Mucosa of rectum (tissue), 2 donors: ENCODE results near the gene PCBP3.
"Not testable (repeated sequence)": the region's sequence is repeated elsewhere in the genome, so short reads cannot be mapped to it uniquely, and the experiment has no call there.

Source experiments
- H3K27ac ChIP-seq, 2 donors: one replicate each; pipeline ENCODE4 v1.7.0; 2013; ENCODE audit warnings: inconsistent platforms in 2 of 2, low read depth in 2 of 2, low read length in 2 of 2
- H3K27me3 ChIP-seq, 2 donors: one replicate each; pipeline ENCODE4 v1.7.0; 2013; ENCODE audit warnings: low read length in 2 of 2; ENCODE audit not compliant: control insufficient read depth in 2 of 2, insufficient read depth in 2 of 2
- H3K36me3 ChIP-seq, 2 donors: one replicate each; pipeline ENCODE4 v1.7.0; 2013; ENCODE audit warnings: low read length in 2 of 2; ENCODE audit not compliant: control insufficient read depth in 2 of 2, insufficient read depth in 2 of 2
- H3K4me1 ChIP-seq, 2 donors: one replicate each; pipeline ENCODE4 v1.7.0; 2013; ENCODE audit warnings: low read length in 2 of 2, mild to moderate bottlenecking in 1 of 2; ENCODE audit not compliant: control insufficient read depth in 2 of 2, insufficient read depth in 2 of 2
- H3K4me3 ChIP-seq, 2 donors: one replicate each; pipeline ENCODE4 v1.7.0; 2013; ENCODE audit warnings: low read length in 2 of 2
- H3K9ac ChIP-seq, 2 donors: one replicate each; pipeline ENCODE4 v1.7.0; 2013; ENCODE audit warnings: low read length in 2 of 2, low read depth in 1 of 2, mild to moderate bottlenecking in 1 of 2
- H3K9me3 ChIP-seq, 2 donors: one replicate each; pipeline ENCODE4 v1.7.0; 2013; ENCODE audit warnings: low read length in 2 of 2; ENCODE audit not compliant: control insufficient read depth in 2 of 2
- donor health status: healthy.
- donor health status: Normal muscosa, but diverticular disease.

PCBP3 gene

DNA sequence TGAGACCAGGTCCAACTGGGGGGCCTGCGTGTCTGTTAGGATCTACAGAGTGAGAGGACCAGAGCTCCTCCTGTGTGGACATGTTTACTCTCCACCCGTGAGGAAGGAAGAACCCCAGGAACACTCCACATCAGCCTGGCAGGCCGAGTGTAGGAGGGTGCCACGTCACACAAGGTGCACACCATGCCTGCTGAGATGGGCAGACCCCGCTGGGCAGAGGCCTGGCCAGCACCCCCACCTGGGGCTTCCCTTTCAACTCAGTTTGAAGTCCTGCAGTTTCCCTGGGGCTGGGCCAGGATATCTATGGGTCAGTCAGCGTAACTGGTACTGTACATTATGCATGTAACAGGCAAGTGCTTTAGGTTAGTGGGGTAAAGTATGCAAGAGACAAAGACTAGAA lies 30.1 kb upstream of the PCBP3 start:
- H3K27me3 ChIP-seq, result peaks cover 0 to 2% of the 10 kb centered on the region in 2 donors
- no peaks in the 10 kb centered on the region for H3K36me3 ChIP-seq
- H3K9ac ChIP-seq, result no peak overlapping the region
- H3K9me3 ChIP-seq, result no peaks in the 10 kb centered on the region
- H3K4me3 ChIP-seq, result no peak overlapping the region
- no peak overlapping the region for H3K27ac ChIP-seq
- no peaks in the 10 kb centered on the region for H3K4me1 ChIP-seq

DNA sequence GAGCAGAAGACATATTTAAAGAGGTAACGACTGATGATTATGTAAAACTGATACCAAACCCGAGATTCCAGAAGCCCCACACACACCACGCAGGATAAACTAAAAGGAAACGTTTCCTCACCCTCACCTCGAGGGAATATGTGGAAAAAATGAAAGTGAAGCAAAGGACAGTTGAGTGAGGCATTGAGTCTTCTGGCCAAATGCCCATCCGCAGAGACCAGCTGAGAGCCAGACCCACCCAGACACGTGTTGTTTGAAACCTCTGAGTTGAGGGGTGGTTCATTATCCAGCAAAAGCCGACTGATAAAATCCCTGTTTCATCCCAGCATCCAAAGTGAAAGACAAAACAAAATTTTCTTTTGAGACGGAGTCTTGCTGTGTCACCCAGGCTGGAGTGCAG lies 29.6 kb upstream of the PCBP3 start:
- no peak overlapping the region for H3K9ac ChIP-seq
- peaks cover 0 to 4% of the 10 kb centered on the region in 2 donors for H3K27me3 ChIP-seq
- no peak overlapping the region for H3K4me3 ChIP-seq
- H3K27ac ChIP-seq, result no peak overlapping the region
- H3K36me3 ChIP-seq, result no peaks in the 10 kb centered on the region
- no peaks in the 10 kb centered on the region for H3K9me3 ChIP-seq
- no peaks in the 10 kb centered on the region for H3K4me1 ChIP-seq

DNA sequence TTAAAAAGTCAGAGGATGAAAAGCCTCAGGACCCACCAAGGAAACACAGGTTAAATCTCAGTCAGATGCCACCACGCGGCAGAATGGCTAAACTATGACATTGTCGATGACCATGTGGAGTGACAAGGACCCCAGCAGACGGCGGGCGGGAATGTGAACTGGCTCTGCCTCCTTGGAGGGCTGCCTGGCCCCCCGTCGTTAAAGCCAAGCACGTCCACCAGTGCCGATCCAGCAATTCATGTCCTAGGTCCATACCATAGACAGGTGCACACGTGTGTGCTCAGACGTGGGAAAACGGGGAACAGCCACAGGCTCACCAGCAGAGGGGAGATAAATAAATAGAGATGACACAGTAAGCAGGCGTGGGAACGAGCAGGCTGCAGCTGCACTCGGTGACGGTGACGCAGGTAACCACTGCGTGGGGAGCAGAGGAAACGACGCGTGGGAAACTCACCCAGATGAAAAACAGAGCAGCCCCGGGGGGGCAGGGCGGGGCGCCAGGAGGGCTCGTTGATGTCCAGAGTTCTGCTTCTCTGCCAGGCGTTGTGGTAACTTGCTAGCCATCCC lies 28.3 kb upstream of the PCBP3 start:
- Histone ChIP-seq H3K36me3 (no peaks in the 10 kb centered on the region), H3K27me3 (peaks cover 0 to 7% of the 10 kb centered on the region in 2 donors), H3K9me3 (no peaks in the 10 kb centered on the region), H3K9ac (no peak overlapping the region), H3K27ac (peak overlapping the region; percentile 12 to 37), H3K4me1 (no peaks in the 10 kb centered on the region), H3K4me3 (no peak overlapping the region)

DNA sequence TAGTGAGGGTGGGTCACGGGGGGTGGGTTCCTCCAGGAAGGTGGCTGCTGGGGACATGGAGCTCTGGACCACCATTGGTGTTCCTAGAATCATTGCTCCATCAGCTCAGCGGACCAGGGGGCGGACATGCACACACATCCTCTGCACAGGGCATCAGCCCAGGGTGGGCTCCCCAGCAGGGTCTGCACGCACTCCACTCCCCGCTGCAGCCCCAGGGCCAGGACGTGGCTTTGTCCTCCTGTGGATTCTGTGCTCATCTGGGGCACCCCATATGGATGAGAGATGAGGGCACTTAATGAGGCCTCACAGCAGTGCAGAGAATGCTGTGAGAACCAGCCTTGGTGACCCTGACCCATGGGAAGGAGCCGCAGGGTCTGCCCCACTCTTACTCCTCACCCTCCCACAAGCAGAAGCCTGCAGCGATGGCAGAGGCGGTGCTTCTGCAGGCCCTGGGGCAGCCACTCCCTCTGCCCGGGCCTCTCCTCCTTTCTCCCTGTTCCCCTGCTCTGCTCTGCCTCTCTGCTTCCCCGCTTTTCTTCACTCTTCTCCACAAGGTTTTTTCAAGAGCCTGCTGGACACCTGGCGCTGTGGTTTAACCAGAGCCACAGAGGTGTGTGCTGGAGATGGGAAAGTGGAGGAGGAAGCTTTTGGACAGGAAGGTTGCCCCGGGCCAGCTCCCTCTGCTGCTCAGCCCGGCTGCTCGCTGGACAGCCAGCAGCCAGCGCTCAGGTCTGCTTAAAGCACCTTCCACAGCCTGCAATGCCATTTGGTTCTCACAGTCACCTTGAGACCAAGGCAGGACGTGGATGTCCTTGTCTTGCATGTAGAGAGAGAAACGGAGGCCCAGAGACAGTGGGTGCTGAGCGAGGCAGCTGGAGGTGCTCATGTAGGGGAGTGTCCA lies 26.3 kb upstream of the PCBP3 start:
- Histone ChIP-seq H3K27me3 (peaks cover 0 to 7% of the 10 kb centered on the region in 2 donors), H3K27ac (no peak overlapping the region), H3K36me3 (no peaks in the 10 kb centered on the region), H3K4me1 (no peaks in the 10 kb centered on the region), H3K4me3 (no peak overlapping the region), H3K9ac (no peak overlapping the region), H3K9me3 (no peaks in the 10 kb centered on the region)

GRCh38 chr21:45618287-45618686 lies 25.2 kb upstream of the PCBP3 start:
- peaks cover 0 to 7% of the 10 kb centered on the region in 2 donors for H3K27me3 ChIP-seq
- H3K9ac ChIP-seq, result no peak overlapping the region
- H3K4me3 ChIP-seq, result no peak overlapping the region
- H3K27ac ChIP-seq, result no peak overlapping the region
- H3K9me3 ChIP-seq, result no peaks in the 10 kb centered on the region
- H3K36me3 ChIP-seq, result no peaks in the 10 kb centered on the region
- H3K4me1 ChIP-seq, result no peaks in the 10 kb centered on the region

- Histone ChIP-seq H3K27ac (no peak overlapping the region), H3K36me3 (no peaks in the 10 kb centered on the region), H3K4me3 (no peak overlapping the region), H3K4me1 (no peaks in the 10 kb centered on the region), H3K27me3 (peaks cover 0 to 5% of the 10 kb centered on the region in 2 donors), H3K9ac (no peak overlapping the region), H3K9me3 (no peaks in the 10 kb centered on the region)
These were observed 24.6 kb upstream of the PCBP3 start for GRCh38 chr21:45618846-45619485.

- Histone ChIP-seq H3K9ac (no peak overlapping the region), H3K9me3 (no peaks in the 10 kb centered on the region), H3K4me3 (no peak overlapping the region), H3K4me1 (no peaks in the 10 kb centered on the region), H3K27me3 (peaks cover 0 to 7% of the 10 kb centered on the region in 2 donors), H3K36me3 (no peaks in the 10 kb centered on the region), H3K27ac (no peak overlapping the region)
These were observed 23.2 kb upstream of the PCBP3 start for GRCh38 chr21:45620201-45620923.

GRCh38 chr21:45621435-45622331 lies 21.8 kb upstream of the PCBP3 start:
- H3K9me3 ChIP-seq, H3K27ac ChIP-seq, H3K36me3 ChIP-seq, H3K4me3 ChIP-seq, H3K27me3 ChIP-seq, H3K9ac ChIP-seq, H3K4me1 ChIP-seq: not testable (repeated sequence)

DNA sequence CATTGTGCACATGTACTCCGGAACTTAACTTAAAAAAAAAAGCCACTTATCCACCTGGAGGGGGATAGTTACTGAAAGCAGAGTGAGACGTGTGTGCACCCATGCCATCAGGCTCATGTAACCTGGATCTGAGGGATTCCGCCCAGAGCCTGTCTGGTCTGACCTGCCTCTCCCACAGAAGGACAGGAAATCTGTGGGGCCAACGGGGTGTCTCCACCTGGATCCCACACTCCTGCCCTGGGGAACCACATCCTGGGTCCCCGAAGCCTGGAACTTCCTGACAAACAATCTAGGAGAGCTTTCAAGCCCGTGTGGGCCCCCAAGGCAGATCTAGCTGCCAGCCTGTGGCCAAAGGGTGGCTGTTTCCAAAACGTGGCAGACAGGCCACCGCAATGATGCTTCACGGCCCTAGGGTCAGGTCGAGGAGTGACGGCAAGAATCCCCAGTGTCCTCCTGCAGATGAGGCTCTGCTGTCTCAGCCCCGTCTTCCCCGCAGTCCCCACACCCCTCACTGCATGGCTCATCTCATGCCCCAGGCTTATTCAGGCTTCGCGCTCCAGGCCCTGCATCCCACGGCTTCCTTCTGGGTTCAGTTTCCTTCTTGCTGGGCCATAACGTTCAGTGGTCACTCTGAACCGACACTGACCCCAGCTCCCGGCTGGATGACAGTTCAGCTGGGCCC lies 21.0 kb upstream of the PCBP3 start:
- no peak overlapping the region for H3K4me3 ChIP-seq
- no peaks in the 10 kb centered on the region for H3K9me3 ChIP-seq
- H3K36me3 ChIP-seq, result no peaks in the 10 kb centered on the region
- H3K27me3 ChIP-seq, result peaks cover 0 to 7% of the 10 kb centered on the region in 2 donors
- H3K9ac ChIP-seq, result no peak overlapping the region
- no peak overlapping the region for H3K27ac ChIP-seq
- H3K4me1 ChIP-seq, result no peaks in the 10 kb centered on the region
